ENCODE data around the gene PPP1CB.

Gene PPP1CB

GRCh38 chr2:28824207-28824606 is 72.6 kb downstream of the PPP1CB start:
- Histone ChIP-seq H3K4me3 (ENCODE audit: low read length in 2 of 2) (no peak overlapping the region), H2AK5ac (ENCODE audit: low read depth, low read length) (no peak overlapping the region), H3K23ac (ENCODE audit: low read depth, low read length, poor library complexity) (no peak overlapping the region), H3K4me1 (ENCODE audit: control insufficient read depth in 2 of 2, insufficient read depth in 1 of 2, low read depth in 1 of 2, low read length in 2 of 2) (no peaks in the 10 kb centered on the region), H3K4me2 (ENCODE audit: insufficient read depth, low read length, poor library complexity, severe bottlenecking) (no peak overlapping the region), H4K91ac (ENCODE audit: low read depth, low read length, poor library complexity) (no peak overlapping the region), H4K8ac (ENCODE audit: low read depth, low read length) (no peak overlapping the region), H3K27ac (replicated peaks; ENCODE audit: low read length) (no peak overlapping the region), H3K9me3 (replicated peaks in 1 of 2; ENCODE audit: control insufficient read depth in 2 of 2, insufficient read depth in 1 of 2, low read depth in 1 of 2, low read length in 2 of 2) (no peaks in the 10 kb centered on the region), H3K18ac (ENCODE audit: low read length) (no peak overlapping the region), H2BK120ac (ENCODE audit: low read depth, low read length) (no peak overlapping the region), H2BK12ac (ENCODE audit: low read length) (no peak overlapping the region), H3K27me3 (ENCODE audit: control insufficient read depth in 3 of 3, insufficient read depth in 3 of 3, low read depth in 1 of 3, low read length in 3 of 3) (no peaks in the 10 kb centered on the region), H3K36me3 (replicated peaks in 1 of 2; ENCODE audit: control insufficient read depth in 2 of 2, insufficient read depth in 2 of 2, low read length in 2 of 2) (no peaks in the 10 kb centered on the region), H3K14ac (ENCODE audit: low read length) (no peak overlapping the region), H2AFZ (ENCODE audit: low read length) (no peak overlapping the region), H3K4ac (ENCODE audit: low read length) (no peak overlapping the region), H2BK15ac (ENCODE audit: low read length) (no peak overlapping the region), H3K9ac (ENCODE audit: low read depth, low read length, poor library complexity) (no peak overlapping the region), H2BK5ac (ENCODE audit: low read length) (no peak overlapping the region), H3K79me1 (ENCODE audit: low read depth, low read length) (no peaks in the 10 kb centered on the region)
- no CpG with 5 or more reads among the region's 2 CpGs for WGBS, 2 donors (ENCODE audit: extremely low coverage in 2 of 2, insufficient read length in 2 of 2, insufficient replicate concordance in 1 of 2)
- DNase-seq (ENCODE audit: low spot score), result no peak

DNA sequence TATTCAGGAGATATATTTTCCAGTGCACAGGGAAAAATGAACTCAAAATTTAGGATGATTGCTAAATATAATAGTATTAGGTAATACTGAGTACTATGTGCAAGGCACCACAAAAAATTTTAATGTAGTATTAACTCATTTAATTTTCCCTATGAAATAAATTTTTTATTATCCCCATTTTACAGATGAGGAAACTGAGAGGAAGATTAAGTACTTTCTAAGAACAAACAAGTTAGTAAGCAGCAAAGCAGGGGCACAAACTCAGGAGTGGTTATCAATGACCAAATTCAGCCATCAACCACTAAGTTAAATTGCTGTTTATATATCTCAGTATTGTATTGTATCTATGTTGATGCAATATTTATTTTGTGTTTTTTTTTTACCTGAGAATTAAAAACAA is 73.2 kb downstream of the PPP1CB start:
- no peak overlapping the region for H3K4me3 ChIP-seq (ENCODE audit: low read length in 2 of 2)
- H3K27ac ChIP-seq (replicated peaks; ENCODE audit: low read length), result no peak overlapping the region
- H3K4me1 ChIP-seq (ENCODE audit: control insufficient read depth in 2 of 2, insufficient read depth in 1 of 2, low read depth in 1 of 2, low read length in 2 of 2), result no peaks in the 10 kb centered on the region
- H2BK12ac ChIP-seq (ENCODE audit: low read length), result no peak overlapping the region
- H3K4me2 ChIP-seq (ENCODE audit: insufficient read depth, low read length, poor library complexity, severe bottlenecking), result no peak overlapping the region
- H3K23ac ChIP-seq (ENCODE audit: low read depth, low read length, poor library complexity), result no peak overlapping the region
- no peak overlapping the region for H3K9ac ChIP-seq (ENCODE audit: low read depth, low read length, poor library complexity)
- H3K4ac ChIP-seq (ENCODE audit: low read length), result no peak overlapping the region
- no peaks in the 10 kb centered on the region for H3K9me3 ChIP-seq (replicated peaks in 1 of 2; ENCODE audit: control insufficient read depth in 2 of 2, insufficient read depth in 1 of 2, low read depth in 1 of 2, low read length in 2 of 2)
- no peak overlapping the region for H2BK120ac ChIP-seq (ENCODE audit: low read depth, low read length)
- no peak overlapping the region for H2BK5ac ChIP-seq (ENCODE audit: low read length)
- no peak overlapping the region for H2AFZ ChIP-seq (ENCODE audit: low read length)
- no peak overlapping the region for H2BK15ac ChIP-seq (ENCODE audit: low read length)
- H4K8ac ChIP-seq (ENCODE audit: low read depth, low read length), result no peak overlapping the region
- H3K79me1 ChIP-seq (ENCODE audit: low read depth, low read length), result no peaks in the 10 kb centered on the region
- no peak for DNase-seq (ENCODE audit: low spot score)
- H3K14ac ChIP-seq (ENCODE audit: low read length), result no peak overlapping the region
- H3K27me3 ChIP-seq (ENCODE audit: control insufficient read depth in 3 of 3, insufficient read depth in 3 of 3, low read depth in 1 of 3, low read length in 3 of 3), result no peaks in the 10 kb centered on the region
- no peak overlapping the region for H4K91ac ChIP-seq (ENCODE audit: low read depth, low read length, poor library complexity)
- H3K36me3 ChIP-seq (replicated peaks in 1 of 2; ENCODE audit: control insufficient read depth in 2 of 2, insufficient read depth in 2 of 2, low read length in 2 of 2), result no peaks in the 10 kb centered on the region
- no peak overlapping the region for H3K18ac ChIP-seq (ENCODE audit: low read length)
- no peak overlapping the region for H2AK5ac ChIP-seq (ENCODE audit: low read depth, low read length)

DNA sequence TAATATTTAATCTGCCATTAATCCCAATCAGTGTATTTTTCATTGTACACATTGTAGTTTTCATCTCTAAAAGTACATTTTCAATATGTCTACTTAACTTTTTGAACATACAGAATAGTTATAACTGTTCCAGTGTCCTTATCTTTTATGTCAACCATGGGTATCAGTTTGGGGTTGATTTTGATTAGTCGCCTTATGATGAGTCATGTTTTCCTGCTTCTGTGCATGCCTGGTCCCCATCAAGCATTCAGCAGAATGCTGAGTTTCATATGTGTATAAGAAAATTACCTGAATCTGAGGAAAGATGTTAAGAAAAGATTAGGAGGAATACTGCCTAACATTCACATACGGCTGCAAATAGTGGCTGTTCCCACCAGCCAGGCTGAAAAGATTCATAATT is 76.8 kb downstream of the PPP1CB start:
- no peak overlapping the region for H3K27ac ChIP-seq (replicated peaks; ENCODE audit: low read length)
- no peak overlapping the region for H3K9ac ChIP-seq (ENCODE audit: low read depth, low read length, poor library complexity)
- H2BK12ac ChIP-seq (ENCODE audit: low read length), result no peak overlapping the region
- no peak overlapping the region for H3K4ac ChIP-seq (ENCODE audit: low read length)
- no peaks in the 10 kb centered on the region for H3K27me3 ChIP-seq (ENCODE audit: control insufficient read depth in 3 of 3, insufficient read depth in 3 of 3, low read depth in 1 of 3, low read length in 3 of 3)
- WGBS, 2 donors (ENCODE audit: extremely low coverage in 2 of 2, insufficient read length in 2 of 2, insufficient replicate concordance in 1 of 2), result no CpG with 5 or more reads among the region's 2 CpGs
- H2AFZ ChIP-seq (ENCODE audit: low read length), result no peak overlapping the region
- H4K8ac ChIP-seq (ENCODE audit: low read depth, low read length), result no peak overlapping the region
- H2BK5ac ChIP-seq (ENCODE audit: low read length), result no peak overlapping the region
- no peak overlapping the region for H2BK15ac ChIP-seq (ENCODE audit: low read length)
- no peaks in the 10 kb centered on the region for H3K4me1 ChIP-seq (ENCODE audit: control insufficient read depth in 2 of 2, insufficient read depth in 1 of 2, low read depth in 1 of 2, low read length in 2 of 2)
- H3K14ac ChIP-seq (ENCODE audit: low read length), result no peak overlapping the region
- no peaks in the 10 kb centered on the region for H3K36me3 ChIP-seq (replicated peaks in 1 of 2; ENCODE audit: control insufficient read depth in 2 of 2, insufficient read depth in 2 of 2, low read length in 2 of 2)
- no peaks in the 10 kb centered on the region for H3K9me3 ChIP-seq (replicated peaks in 1 of 2; ENCODE audit: control insufficient read depth in 2 of 2, insufficient read depth in 1 of 2, low read depth in 1 of 2, low read length in 2 of 2)
- no peak overlapping the region for H3K4me2 ChIP-seq (ENCODE audit: insufficient read depth, low read length, poor library complexity, severe bottlenecking)
- DNase-seq (ENCODE audit: low spot score), result no peak
- H2BK120ac ChIP-seq (ENCODE audit: low read depth, low read length), result no peak overlapping the region
- no peak overlapping the region for H2AK5ac ChIP-seq (ENCODE audit: low read depth, low read length)
- H3K79me1 ChIP-seq (ENCODE audit: low read depth, low read length), result no peaks in the 10 kb centered on the region
- H3K23ac ChIP-seq (ENCODE audit: low read depth, low read length, poor library complexity), result no peak overlapping the region
- H4K91ac ChIP-seq (ENCODE audit: low read depth, low read length, poor library complexity), result no peak overlapping the region
- no peak overlapping the region for H3K4me3 ChIP-seq (ENCODE audit: low read length in 2 of 2)
- H3K18ac ChIP-seq (ENCODE audit: low read length), result no peak overlapping the region

- Histone ChIP-seq H3K4me1 (ENCODE audit: control insufficient read depth in 2 of 2, insufficient read depth in 1 of 2, low read depth in 1 of 2, low read length in 2 of 2) (no peaks in the 10 kb centered on the region), H3K14ac (ENCODE audit: low read length) (no peak overlapping the region), H2BK15ac (ENCODE audit: low read length) (no peak overlapping the region), H2BK120ac (ENCODE audit: low read depth, low read length) (no peak overlapping the region), H2BK5ac (ENCODE audit: low read length) (no peak overlapping the region), H4K91ac (ENCODE audit: low read depth, low read length, poor library complexity) (no peak overlapping the region), H3K4me3 (ENCODE audit: low read length in 2 of 2) (no peak overlapping the region), H3K27ac (replicated peaks; ENCODE audit: low read length) (no peak overlapping the region), H2AK5ac (ENCODE audit: low read depth, low read length) (no peak overlapping the region), H2AFZ (ENCODE audit: low read length) (no peak overlapping the region), H3K9me3 (replicated peaks in 1 of 2; ENCODE audit: control insufficient read depth in 2 of 2, insufficient read depth in 1 of 2, low read depth in 1 of 2, low read length in 2 of 2) (no peaks in the 10 kb centered on the region), H3K9ac (ENCODE audit: low read depth, low read length, poor library complexity) (no peak overlapping the region), H2BK12ac (ENCODE audit: low read length) (no peak overlapping the region), H3K23ac (ENCODE audit: low read depth, low read length, poor library complexity) (no peak overlapping the region), H4K8ac (ENCODE audit: low read depth, low read length) (no peak overlapping the region), H3K18ac (ENCODE audit: low read length) (no peak overlapping the region), H3K27me3 (ENCODE audit: control insufficient read depth in 3 of 3, insufficient read depth in 3 of 3, low read depth in 1 of 3, low read length in 3 of 3) (no peaks in the 10 kb centered on the region), H3K4ac (ENCODE audit: low read length) (no peak overlapping the region), H3K79me1 (ENCODE audit: low read depth, low read length) (no peaks in the 10 kb centered on the region), H3K4me2 (ENCODE audit: insufficient read depth, low read length, poor library complexity, severe bottlenecking) (no peak overlapping the region), H3K36me3 (replicated peaks in 1 of 2; ENCODE audit: control insufficient read depth in 2 of 2, insufficient read depth in 2 of 2, low read length in 2 of 2) (no peaks in the 10 kb centered on the region)
- no peak for DNase-seq (ENCODE audit: low spot score)
- WGBS, 2 donors (ENCODE audit: extremely low coverage in 2 of 2, insufficient read length in 2 of 2, insufficient replicate concordance in 1 of 2), result no CpG with 5 or more reads among the region's 2 CpGs
These were observed 82.3 kb downstream of the PPP1CB start for GRCh38 chr2:28833740-28834470.
